Progenitor cell of endocrine pancreas (in vitro differentiated cells): Measurements from ENCODE around the gene MACROD2. TPM values are rescaled to one million over a fixed set of nuclear protein-coding genes. Genes with fewer than 3 reads are reported as not detected.

Experiments used
- DNase-seq: peaks from one replicate; pipeline ENCODE4 v3.0.0; 2021; ENCODE audit warnings: low spot score; ENCODE audit not compliant: unreplicated experiment
- H3K27ac Mint-ChIP-seq: 2 replicates; pipeline ENCODE4 v1.8.0; 2021; ENCODE audit warnings: mild to moderate bottlenecking, moderate library complexity, mixed read lengths
- H3K27me3 Mint-ChIP-seq: 2 replicates; pipeline ENCODE4 v1.8.0; 2021; ENCODE audit warnings: mixed read lengths
- H3K36me3 Mint-ChIP-seq: 2 replicates; pipeline ENCODE4 v1.8.0; 2022; ENCODE audit warnings: mixed read lengths; ENCODE audit not compliant: insufficient read depth
- H3K4me1 Mint-ChIP-seq: 2 replicates; pipeline ENCODE4 v1.8.0; 2021; ENCODE audit warnings: low read depth, mixed read lengths
- H3K4me3 Mint-ChIP-seq: 2 replicates; pipeline ENCODE4 v1.8.0; 2021; ENCODE audit warnings: low read depth, mild to moderate bottlenecking, moderate library complexity, mixed read lengths
- H3K9me3 Mint-ChIP-seq: 2 replicates; pipeline ENCODE4 v1.8.0; 2021; ENCODE audit warnings: low read depth, mixed read lengths
- total RNA-seq: library from RNA; stranded (reverse); gene quantifications from 2 replicates; pipeline ENCODE4 v1.2.1, GENCODE V29; 2021
- TF ChIP-seq, protein P1 (sequence below): fragments of 200-600 bp; sonication (generic); IDR thresholded peaks from one replicate; pipeline ENCODE4 v1.5.0; 2021; ENCODE audit warnings: antibody characterized with exemption, mild to moderate bottlenecking; ENCODE audit not compliant: unreplicated experiment

Gene MACROD2
- total RNA-seq, 1 donor from 2014 or later: 7.6 TPM

DNA sequence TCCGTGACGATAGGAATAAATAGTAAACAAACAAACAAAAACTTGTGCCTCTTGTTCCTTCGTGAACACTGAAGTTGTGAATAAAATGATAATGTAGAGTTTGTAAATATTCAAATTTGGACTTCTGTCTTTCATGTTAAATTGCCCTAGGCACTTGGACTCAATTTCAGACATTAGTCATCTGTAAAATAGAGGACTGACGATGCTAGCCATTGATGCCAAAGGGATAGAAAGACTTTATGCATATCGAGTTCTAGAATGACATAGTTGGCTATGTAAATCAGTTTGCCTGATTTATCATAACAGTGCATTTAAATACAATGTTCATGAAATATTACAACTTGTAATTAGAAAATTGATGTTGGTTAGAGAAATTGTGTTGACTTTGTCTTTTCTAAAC, 388.0 kb downstream of the MACROD2 start:
- H3K27me3 Mint-ChIP-seq: no peaks in the 10 kb centered on the region
- peaks cover 8% of the 10 kb centered on the region for H3K4me1 Mint-ChIP-seq
- DNase-seq: no peak
- peaks cover 13% of the 10 kb centered on the region for H3K9me3 Mint-ChIP-seq
- TF ChIP-seq, protein P1, sequence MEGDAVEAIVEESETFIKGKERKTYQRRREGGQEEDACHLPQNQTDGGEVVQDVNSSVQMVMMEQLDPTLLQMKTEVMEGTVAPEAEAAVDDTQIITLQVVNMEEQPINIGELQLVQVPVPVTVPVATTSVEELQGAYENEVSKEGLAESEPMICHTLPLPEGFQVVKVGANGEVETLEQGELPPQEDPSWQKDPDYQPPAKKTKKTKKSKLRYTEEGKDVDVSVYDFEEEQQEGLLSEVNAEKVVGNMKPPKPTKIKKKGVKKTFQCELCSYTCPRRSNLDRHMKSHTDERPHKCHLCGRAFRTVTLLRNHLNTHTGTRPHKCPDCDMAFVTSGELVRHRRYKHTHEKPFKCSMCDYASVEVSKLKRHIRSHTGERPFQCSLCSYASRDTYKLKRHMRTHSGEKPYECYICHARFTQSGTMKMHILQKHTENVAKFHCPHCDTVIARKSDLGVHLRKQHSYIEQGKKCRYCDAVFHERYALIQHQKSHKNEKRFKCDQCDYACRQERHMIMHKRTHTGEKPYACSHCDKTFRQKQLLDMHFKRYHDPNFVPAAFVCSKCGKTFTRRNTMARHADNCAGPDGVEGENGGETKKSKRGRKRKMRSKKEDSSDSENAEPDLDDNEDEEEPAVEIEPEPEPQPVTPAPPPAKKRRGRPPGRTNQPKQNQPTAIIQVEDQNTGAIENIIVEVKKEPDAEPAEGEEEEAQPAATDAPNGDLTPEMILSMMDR: no peak
- no peak overlapping the region for H3K4me3 Mint-ChIP-seq
- no peak overlapping the region for H3K27ac Mint-ChIP-seq
- H3K36me3 Mint-ChIP-seq: peaks cover 1% of the 10 kb centered on the region

DNA sequence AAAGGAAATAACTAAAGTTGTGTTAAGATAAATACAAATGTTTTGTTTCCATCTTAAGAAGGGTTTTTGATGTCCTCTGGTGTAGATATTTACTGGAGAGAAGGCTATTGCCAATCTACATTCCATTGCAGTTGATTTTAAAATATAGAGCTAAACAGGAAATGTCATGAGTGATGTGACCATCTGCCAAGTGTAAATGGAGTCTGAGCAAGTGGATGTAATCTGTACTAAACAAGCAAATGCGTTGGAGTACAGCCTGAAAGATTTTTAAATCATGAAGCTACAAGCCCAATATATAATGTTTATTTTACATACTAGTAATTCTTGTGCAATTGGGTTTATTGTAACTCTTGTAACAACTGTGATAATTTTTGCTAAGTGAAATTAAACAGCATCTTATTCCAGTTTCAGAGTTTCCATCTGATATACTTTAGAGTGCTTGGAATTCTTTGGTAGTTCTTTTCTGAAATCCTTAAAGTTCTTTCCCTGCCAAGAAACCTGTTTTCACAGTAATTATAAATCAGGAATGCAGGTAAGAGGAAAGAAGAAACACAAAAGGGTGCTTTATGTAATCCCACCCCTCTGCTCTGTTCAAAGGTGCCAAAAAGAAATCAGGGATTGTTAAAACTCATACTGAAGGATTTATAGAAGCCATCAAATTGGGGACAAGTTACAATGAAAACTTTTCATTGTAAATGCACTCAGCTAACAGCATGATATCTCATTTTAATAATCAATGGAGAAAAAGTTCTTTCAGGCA, 389.3 kb downstream of the MACROD2 start:
- Mint-ChIP-seq H3K4me1 (peaks cover 8% of the 10 kb centered on the region), H3K27ac (no peak overlapping the region), H3K27me3 (no peaks in the 10 kb centered on the region), H3K9me3 (peaks cover 20% of the 10 kb centered on the region), H3K36me3 (peaks cover 3% of the 10 kb centered on the region), H3K4me3 (no peak overlapping the region)
- TF ChIP-seq, protein P1: no peak
- DNase-seq: no peak

GRCh38 chr20:14385176-14385740, 389.9 kb downstream of the MACROD2 start:
- no peaks in the 10 kb centered on the region for H3K27me3 Mint-ChIP-seq
- peaks cover 3% of the 10 kb centered on the region for H3K36me3 Mint-ChIP-seq
- peaks cover 24% of the 10 kb centered on the region for H3K9me3 Mint-ChIP-seq
- peaks cover 8% of the 10 kb centered on the region for H3K4me1 Mint-ChIP-seq
- TF ChIP-seq, protein P1: no peak
- no peak for DNase-seq
- H3K27ac Mint-ChIP-seq: no peak overlapping the region
- no peak overlapping the region for H3K4me3 Mint-ChIP-seq

GRCh38 chr20:14386726-14387125, 391.4 kb downstream of the MACROD2 start:
- Mint-ChIP-seq H3K27me3 (no peaks in the 10 kb centered on the region), H3K9me3 (peaks cover 24% of the 10 kb centered on the region), H3K36me3 (peaks cover 1% of the 10 kb centered on the region), H3K27ac (no peak overlapping the region), H3K4me1 (peaks cover 8% of the 10 kb centered on the region), H3K4me3 (no peak overlapping the region)
- TF ChIP-seq, protein P1: no peak
- DNase-seq: no peak

DNA sequence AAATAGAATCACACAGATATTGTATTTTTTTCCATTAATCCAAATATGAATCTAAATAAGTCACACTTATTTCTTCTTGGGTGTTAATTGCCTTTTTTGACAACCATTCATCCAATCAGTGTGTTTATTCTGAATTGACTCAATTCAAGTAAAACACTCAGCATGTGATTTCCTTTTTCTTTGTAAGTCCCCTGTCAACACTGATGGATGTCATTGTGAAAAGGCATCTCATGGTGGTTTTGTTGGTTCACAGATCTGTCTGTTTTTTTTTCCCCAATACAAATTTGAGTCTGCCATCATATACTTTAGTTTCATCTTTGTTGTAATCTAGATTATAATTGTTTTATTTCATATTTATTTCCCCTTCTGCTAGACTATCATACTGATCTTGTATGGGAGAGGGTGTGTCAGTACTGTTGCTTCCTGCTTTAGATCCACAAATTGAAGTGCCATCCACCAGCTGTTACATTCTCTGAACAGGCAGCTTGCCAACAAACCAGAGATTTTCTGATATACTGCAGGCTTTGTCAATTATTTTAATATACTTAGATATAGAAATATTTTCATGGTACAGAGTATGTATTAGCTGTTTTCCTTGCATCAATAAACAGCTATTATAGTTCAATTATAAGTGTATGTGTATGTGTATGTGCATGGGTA, 406.3 kb downstream of the MACROD2 start:
- H3K27me3 Mint-ChIP-seq: no peaks in the 10 kb centered on the region

More for the DNA sequence above, 406.3 kb downstream of the MACROD2 start:
- H3K9me3 Mint-ChIP-seq: no peaks in the 10 kb centered on the region
- no peaks in the 10 kb centered on the region for H3K36me3 Mint-ChIP-seq
- H3K4me1 Mint-ChIP-seq: peaks cover 4% of the 10 kb centered on the region
- no peak overlapping the region for H3K27ac Mint-ChIP-seq
- TF ChIP-seq, protein P1: no peak
- DNase-seq: no peak
- no peak overlapping the region for H3K4me3 Mint-ChIP-seq
